ENCODE data around the gene RBP7.

DNA sequence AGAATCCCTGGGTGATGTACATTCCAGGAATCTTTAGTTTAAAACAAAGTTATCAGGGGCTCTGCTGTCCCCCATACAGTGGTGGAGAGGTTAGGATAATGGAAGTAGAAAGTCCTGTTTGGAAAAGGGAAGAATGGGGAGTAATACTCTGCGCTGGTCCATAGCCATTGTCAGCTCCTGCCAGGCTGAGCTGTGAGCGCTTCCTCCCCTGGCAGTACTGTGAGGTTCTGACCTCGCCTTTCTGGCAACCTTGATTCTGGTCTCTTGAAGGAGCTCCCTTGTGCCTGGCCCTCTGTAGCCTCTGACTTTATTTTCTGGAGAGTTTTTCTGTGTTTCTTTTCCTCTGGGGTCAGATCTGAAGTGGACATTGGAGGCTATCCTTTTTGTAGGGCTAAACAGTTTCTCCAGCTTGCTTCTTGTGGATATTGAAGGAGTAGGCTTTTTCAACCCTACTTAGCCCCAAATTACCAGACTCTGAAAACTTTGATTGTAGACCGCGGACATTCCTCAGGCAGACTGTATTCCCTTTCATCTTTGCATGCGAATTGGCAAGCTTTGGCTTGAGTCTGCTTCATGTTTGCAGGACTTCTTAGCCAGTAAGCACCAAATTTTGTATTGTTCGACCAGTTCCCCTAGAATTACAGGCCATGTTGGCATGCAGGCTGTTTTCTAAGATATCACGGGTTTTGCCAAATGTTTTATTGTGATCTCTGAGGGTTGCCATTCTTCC is 49.5 kb downstream of the RBP7 start:
- TF ChIP-seq, protein P1, sequence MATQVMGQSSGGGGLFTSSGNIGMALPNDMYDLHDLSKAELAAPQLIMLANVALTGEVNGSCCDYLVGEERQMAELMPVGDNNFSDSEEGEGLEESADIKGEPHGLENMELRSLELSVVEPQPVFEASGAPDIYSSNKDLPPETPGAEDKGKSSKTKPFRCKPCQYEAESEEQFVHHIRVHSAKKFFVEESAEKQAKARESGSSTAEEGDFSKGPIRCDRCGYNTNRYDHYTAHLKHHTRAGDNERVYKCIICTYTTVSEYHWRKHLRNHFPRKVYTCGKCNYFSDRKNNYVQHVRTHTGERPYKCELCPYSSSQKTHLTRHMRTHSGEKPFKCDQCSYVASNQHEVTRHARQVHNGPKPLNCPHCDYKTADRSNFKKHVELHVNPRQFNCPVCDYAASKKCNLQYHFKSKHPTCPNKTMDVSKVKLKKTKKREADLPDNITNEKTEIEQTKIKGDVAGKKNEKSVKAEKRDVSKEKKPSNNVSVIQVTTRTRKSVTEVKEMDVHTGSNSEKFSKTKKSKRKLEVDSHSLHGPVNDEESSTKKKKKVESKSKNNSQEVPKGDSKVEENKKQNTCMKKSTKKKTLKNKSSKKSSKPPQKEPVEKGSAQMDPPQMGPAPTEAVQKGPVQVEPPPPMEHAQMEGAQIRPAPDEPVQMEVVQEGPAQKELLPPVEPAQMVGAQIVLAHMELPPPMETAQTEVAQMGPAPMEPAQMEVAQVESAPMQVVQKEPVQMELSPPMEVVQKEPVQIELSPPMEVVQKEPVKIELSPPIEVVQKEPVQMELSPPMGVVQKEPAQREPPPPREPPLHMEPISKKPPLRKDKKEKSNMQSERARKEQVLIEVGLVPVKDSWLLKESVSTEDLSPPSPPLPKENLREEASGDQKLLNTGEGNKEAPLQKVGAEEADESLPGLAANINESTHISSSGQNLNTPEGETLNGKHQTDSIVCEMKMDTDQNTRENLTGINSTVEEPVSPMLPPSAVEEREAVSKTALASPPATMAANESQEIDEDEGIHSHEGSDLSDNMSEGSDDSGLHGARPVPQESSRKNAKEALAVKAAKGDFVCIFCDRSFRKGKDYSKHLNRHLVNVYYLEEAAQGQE (IDR thresholded peaks at IDR 0.05; ENCODE audit: insufficient replicate concordance, low read depth) = no peak
- TF ChIP-seq, protein P2, sequence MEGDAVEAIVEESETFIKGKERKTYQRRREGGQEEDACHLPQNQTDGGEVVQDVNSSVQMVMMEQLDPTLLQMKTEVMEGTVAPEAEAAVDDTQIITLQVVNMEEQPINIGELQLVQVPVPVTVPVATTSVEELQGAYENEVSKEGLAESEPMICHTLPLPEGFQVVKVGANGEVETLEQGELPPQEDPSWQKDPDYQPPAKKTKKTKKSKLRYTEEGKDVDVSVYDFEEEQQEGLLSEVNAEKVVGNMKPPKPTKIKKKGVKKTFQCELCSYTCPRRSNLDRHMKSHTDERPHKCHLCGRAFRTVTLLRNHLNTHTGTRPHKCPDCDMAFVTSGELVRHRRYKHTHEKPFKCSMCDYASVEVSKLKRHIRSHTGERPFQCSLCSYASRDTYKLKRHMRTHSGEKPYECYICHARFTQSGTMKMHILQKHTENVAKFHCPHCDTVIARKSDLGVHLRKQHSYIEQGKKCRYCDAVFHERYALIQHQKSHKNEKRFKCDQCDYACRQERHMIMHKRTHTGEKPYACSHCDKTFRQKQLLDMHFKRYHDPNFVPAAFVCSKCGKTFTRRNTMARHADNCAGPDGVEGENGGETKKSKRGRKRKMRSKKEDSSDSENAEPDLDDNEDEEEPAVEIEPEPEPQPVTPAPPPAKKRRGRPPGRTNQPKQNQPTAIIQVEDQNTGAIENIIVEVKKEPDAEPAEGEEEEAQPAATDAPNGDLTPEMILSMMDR (IDR thresholded peaks at IDR 0.05; ENCODE audit: insufficient read depth, low read length) = no peak
- TF ChIP-seq GABPA (IDR thresholded peaks at IDR 0.05; ENCODE audit: low read depth) = no peak
- TF ChIP-seq POLR2AphosphoS5 (IDR thresholded peaks at IDR 0.05; ENCODE audit: low read depth) = no peak
- no peak for TF ChIP-seq SPI1 (IDR thresholded peaks at IDR 0.05; ENCODE audit: borderline replicate concordance, low read depth)
